Peyer's patch (tissue), 4 donors: ENCODE measurements around the gene DOCK8.
"Not testable (repeated sequence)": the region's sequence is repeated elsewhere in the genome, so short reads cannot be mapped to it uniquely, and the experiment has no call there.

Experiments used
- POLR2A ChIP-seq, 2 donors: fragments of 450-650 bp; IDR thresholded peaks; one replicate each; pipeline ENCODE4 v1.5.1; 2017; ENCODE audit warnings: antibody characterized with exemption in 2 of 2, mild to moderate bottlenecking in 2 of 2, moderate library complexity in 2 of 2
- TF ChIP-seq, protein P1 (sequence below), 6 experiments: fragments of 450-650 bp in 4 of 6; fragments of 200-600 bp in 2 of 6; sonication (generic) in 1 of 6; IDR thresholded peaks; one replicate each; pipeline ENCODE4 v1.5.1; 2017 to 2019; ENCODE audit warnings: antibody characterized with exemption in 6 of 6, mild to moderate bottlenecking in 3 of 6, moderate library complexity in 1 of 6

DNA sequence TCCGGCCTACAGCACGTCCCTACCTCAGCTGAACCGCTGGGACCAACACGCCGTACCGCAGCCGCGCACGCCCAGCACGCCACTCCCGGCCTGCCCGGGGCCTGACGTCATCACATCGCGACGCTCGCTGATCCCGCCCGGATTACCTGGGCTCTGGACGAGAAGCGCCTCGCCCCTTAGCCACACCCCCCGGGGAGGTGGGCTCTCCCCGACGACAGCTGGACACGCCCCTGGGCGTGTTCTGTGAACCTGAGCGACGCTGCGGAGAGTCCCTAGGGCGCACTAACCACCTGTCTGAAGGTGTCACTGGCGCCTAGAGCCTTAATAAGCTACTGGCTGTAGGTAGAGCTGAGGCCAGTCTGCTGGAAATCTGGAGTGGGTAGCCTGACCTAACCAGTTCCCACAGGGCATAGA lies 35.7 kb upstream of the DOCK8 start, which contains the start of gene ZNG1A:
- TF ChIP-seq, protein P1, sequence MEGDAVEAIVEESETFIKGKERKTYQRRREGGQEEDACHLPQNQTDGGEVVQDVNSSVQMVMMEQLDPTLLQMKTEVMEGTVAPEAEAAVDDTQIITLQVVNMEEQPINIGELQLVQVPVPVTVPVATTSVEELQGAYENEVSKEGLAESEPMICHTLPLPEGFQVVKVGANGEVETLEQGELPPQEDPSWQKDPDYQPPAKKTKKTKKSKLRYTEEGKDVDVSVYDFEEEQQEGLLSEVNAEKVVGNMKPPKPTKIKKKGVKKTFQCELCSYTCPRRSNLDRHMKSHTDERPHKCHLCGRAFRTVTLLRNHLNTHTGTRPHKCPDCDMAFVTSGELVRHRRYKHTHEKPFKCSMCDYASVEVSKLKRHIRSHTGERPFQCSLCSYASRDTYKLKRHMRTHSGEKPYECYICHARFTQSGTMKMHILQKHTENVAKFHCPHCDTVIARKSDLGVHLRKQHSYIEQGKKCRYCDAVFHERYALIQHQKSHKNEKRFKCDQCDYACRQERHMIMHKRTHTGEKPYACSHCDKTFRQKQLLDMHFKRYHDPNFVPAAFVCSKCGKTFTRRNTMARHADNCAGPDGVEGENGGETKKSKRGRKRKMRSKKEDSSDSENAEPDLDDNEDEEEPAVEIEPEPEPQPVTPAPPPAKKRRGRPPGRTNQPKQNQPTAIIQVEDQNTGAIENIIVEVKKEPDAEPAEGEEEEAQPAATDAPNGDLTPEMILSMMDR (IDR thresholded peaks at IDR 0.05): not testable (repeated sequence)
- not testable (repeated sequence) for TF ChIP-seq POLR2A (IDR thresholded peaks at IDR 0.05)
